ENCODE measurements around the gene TFR2.
A peak's percentile ranks its signal among the peaks of the same experiment; 100 is the strongest.

The TFR2 gene

GRCh38 chr7:100584683-100585510 lies 56.5 kb downstream of the TFR2 start:
- no peak for DNase-seq

- no peak for DNase-seq
Measured at GRCh38 chr7:100584054-100584682, 57.2 kb downstream of the TFR2 start.

- peak; percentile 67 for DNase-seq
Measured at GRCh38 chr7:100583132-100584053, 58.0 kb downstream of the TFR2 start.

GRCh38 chr7:100582650-100583049 lies 58.7 kb downstream of the TFR2 start:
- DNase-seq: no peak

GRCh38 chr7:100582041-100582579 lies 59.2 kb downstream of the TFR2 start:
- DNase-seq: no peak

GRCh38 chr7:100580466-100581283 lies 60.7 kb downstream of the TFR2 start:
- DNase-seq: no peak

GRCh38 chr7:100578246-100579183 lies 62.8 kb downstream of the TFR2 start:
- no peak for DNase-seq

GRCh38 chr7:100577507-100577906 lies 63.8 kb downstream of the TFR2 start:
- no peak for DNase-seq

- no peak for DNase-seq
Measured at GRCh38 chr7:100577103-100577502, 64.2 kb downstream of the TFR2 start.

GRCh38 chr7:100576384-100576993 lies 64.9 kb downstream of the TFR2 start:
- no peak for DNase-seq

- DNase-seq: no peak
Measured at GRCh38 chr7:100575746-100576383, 65.5 kb downstream of the TFR2 start.

- no peak for DNase-seq
Measured at GRCh38 chr7:100575206-100575631, 66.1 kb downstream of the TFR2 start.

GRCh38 chr7:100574362-100575205 lies 66.8 kb downstream of the TFR2 start:
- DNase-seq: no peak

- no peak for DNase-seq
Measured at GRCh38 chr7:100573691-100574361, 67.5 kb downstream of the TFR2 start, which contains the start of gene SAP25. TSS of gene SAP25 (minus strand) at chr7:100573900. CDS start at chr7:100573742, 158 bp downstream.

- no peak for DNase-seq
Measured at GRCh38 chr7:100572949-100573675, 68.2 kb downstream of the TFR2 start.

GRCh38 chr7:100572281-100572948 lies 68.9 kb downstream of the TFR2 start:
- DNase-seq: no peak

GRCh38 chr7:100571829-100572116 lies 69.6 kb downstream of the TFR2 start:
- DNase-seq: no peak
